HT1080 (cell line): Measurements from ENCODE around the gene ASAP3. TPM values are rescaled to one million over a fixed set of nuclear protein-coding genes. Genes with fewer than 3 reads are reported as not detected.
A peak's percentile ranks its signal among the peaks of the same experiment; 100 is the strongest.
"Not testable (repeated sequence)": the region's sequence is repeated elsewhere in the genome, so short reads cannot be mapped to it uniquely, and the experiment has no call there.

Experiments used
- DNase-seq: peaks from one replicate; pipeline ENCODE4 v3.0.0-alpha.2; 2015; ENCODE audit warnings: low read depth
- total RNA-seq: library from RNA; depleted of rRNA; stranded (reverse); fragments of >200 nt; shearing (Covaris generic); gene quantifications from 2 replicates; pipeline ENCODE4 v1.2.3, GENCODE V29; 2014

The ASAP3 gene
- total RNA-seq, 1 experiment from 2014 or later = 2.2 TPM

DNA sequence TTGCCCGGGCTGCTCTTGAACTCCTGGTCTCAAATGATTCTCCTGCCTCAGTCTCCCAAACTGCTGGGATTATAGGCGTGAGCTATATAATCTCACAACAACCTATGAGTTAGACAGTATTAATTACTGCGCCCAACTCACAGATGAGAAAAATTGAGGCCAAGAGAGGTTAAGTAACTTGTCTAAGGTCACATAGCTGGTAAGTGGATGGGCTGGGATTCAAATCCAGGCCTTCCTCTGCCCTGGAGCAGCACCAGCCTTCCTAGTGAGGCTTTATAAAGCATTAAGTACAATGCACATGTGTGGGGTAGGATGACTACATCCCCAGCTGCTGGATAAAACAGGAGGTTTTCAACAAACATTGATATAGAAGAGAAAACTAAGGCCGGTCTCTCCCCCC lies 31.9 kb upstream of the ASAP3 start:
- no peak for DNase-seq

DNA sequence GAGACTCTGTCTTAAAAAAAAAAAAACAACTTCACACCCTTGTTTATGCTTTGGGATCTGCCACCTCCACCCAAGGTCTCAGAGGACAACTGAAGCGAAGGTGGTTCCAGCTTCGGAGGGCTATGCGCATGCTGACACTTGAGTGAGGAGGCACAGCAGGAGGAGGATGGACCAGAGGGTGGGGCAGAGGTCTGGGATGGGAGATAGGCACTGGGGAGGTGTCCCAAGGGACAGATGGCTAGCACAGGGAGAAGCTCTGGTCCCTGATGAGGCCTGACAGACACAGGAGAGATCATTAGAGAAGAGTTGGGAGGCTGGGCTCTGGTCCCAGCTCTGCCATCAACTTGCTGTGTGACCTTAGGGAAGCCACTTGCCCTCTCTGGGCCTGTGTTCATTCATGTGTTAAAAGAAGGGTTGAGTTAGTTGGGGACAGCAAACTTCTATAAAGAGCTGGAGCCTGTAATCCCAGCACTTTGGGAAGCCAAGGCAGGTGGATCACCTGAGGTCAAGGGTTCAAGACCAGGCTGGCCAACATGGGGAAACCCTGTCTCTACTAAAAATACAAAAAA lies 30.2 kb upstream of the ASAP3 start:
- DNase-seq = no peak

DNA sequence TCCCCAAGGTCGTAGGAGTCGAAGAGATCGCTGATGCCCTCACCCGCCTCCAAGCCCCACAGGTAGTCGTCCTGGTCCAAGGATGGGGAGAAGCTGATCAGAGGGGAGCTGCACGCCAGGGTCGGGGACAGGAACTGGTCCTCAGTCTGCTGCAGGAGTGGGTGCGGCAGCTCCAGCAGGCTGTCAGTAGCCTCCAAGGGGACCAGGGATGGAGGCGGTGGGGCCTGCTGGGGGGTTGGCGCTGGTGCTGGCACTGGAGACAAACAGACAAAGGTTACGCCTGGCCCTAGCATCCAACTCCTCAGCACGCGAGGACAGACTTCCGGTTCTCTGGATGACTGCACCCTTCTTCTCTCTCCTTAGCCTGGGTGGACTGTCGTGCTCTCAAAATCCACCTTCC lies 25.9 kb upstream of the ASAP3 start:
- no peak for DNase-seq

DNA sequence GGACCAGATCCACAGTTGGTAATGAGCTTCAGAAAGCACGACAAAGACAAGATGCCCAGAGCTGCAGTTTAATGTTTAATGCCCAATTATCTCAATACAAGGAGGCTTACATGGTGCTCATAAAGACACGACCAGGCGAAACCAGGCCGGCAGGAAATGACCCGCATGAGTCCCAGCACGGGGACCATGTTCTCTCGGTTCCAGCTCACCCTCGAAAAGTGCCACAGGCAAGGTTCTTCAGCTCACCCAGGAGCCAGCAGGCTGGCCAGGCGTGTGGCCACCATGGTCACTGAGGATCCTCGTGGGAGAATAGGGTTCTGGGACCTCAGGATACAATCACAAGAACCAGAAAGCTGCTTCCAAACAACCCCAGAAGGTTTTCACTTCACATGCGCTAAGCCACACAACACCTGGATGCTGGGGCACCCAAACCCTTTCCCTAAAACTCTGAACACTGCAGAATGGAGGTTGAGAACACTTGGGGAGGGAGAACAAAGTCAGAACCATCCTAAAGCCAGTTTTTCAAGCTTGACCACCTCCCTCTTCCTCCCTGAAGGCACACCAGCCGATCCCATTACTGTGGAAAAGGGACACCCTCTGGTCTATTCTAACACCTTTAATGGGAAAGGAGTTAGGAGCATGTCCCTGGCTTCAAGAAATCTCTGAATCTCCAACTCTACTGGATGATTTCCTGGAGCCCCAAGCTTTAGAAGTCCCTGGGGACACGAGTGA lies 22.6 kb upstream of the ASAP3 start:
- no peak for DNase-seq

DNA sequence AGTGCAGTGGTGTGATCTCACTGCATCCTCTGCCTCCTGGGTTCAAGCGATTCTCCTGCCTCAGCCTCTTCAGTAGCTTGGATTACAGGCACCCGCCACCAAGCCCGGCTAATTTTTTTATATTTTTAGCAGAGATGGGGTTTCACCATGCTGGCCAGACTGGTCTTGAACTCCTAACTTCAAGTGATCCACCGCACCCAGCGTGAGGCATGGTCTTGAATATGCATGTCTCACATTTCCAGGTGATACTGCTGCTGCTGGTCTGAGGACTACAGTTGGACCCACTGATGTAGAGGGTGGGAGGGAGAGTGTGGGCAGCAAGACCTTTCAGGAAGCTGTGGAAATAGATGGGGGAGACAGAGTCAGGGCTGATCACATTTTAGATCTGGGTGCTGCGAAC lies 21.9 kb upstream of the ASAP3 start:
- DNase-seq = no peak

DNA sequence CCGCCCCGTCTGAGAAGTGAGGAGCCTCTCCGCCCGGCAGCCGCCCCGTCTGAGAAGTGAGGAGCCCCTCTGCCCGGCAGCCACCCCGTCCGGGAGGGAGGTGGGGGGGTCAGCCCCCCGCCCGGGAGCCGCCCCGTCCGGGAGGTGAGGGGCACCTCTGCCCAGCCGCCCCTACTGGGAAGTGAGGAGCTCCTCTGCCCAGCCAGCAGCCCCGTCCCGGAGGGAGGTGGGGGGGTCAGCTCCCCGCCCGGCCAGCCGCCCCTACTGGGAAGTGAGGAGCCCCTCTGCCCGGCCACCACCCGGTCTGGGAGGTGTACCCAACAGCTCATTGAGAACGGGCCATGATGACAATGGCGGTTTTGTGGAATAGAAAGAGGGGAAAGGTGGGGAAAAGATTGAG lies 20.2 kb upstream of the ASAP3 start:
- not testable (repeated sequence) for DNase-seq

DNA sequence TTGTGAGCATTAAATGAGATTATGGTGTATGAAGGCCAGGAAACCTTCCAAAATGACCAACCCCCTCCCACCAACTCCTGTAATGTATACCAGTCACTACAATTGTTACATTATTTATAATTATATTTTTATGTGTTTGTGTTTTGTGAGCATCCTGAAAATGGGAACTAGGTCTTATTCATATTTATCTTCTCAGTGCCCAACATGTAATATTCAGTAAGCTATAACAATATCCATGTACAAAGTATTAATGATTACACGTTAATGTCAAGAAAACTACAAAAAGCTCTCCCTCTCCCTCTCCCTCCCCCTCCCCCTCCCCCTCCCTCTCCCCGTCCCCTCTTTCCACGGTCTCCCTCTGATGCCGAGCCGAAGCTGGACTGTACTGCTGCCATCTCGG lies 19.0 kb upstream of the ASAP3 start:
- DNase-seq = no peak

DNA sequence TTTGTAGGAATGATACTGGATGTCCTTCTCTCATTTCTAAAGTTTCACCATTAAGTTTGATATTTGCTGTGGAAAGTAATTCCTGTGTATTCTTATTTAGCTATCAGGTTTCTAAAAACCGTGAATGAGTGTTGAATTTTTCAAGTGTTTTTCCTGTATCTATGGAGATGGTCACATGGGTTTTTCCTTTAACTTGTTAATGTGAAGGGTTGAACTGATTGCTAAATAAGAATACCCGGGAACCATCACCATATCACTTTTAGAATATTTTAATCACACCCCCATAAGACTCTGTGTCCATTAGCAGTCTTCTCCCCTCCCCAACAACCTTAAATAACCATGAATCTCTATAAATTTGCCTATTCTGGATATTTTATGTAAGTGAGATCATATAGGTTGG lies 16.5 kb upstream of the ASAP3 start:
- DNase-seq = no peak

DNA sequence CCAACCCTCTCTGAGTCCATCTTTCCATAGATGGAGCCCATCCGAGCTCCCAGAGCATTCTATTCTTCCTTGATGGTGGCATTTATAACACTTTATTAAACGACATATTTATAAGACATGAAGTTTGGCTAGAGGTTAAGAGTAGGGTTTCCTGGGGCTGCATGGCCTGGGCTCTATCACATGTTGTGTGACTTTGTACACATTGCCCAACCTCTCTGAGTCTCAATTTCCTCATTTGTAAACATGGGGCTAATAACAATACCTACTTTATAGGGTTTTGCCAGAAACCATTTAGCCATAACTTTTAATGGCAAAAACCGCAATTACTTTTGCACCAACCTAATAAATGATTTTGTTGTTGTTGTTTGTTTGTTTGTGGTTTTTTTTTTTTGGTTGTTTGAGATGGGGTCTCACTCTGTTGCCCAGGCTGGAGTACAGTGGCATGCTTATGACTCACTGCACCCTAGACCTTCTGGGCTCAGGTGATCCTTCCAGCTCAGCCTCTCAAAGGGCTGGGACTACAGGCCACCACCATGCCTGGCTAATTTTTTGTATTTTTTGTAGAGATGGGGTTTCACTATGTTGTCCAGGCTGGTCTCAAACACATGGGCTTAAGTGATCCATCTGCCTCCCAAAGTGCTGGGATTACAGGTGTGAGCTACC lies 13.9 kb upstream of the ASAP3 start:
- no peak for DNase-seq

DNA sequence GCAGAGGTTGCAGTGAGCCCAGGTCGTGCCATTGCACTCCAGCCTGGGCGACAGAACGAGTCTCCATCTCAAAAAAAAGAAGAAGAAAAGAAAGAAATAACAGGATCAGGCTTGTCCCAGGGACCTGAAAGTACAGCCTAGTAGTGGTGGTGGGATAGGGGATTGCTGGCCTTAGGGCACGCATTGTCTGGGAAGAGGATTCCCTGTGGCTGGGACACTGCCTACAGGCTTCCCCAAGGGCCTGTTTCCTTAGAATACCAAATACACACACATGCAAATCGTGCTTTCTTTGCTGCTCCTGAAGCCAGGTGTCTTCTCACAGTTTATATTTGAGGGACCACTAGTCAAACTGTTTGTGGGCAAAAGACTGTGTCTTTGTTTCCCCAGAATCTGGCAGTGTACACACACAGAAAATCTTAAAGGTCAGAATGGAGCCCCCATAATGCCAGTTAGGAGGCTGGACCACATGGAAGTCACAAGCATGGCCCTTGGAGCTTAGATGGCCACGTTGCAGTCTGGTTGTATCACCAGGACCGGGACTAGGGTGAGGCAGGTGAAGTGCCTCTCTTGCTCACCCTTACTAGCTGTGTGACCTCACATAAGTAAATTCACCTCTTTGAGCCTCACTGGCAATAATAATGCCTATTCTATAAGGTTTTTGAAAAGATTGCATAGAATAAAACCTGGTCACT lies 12.7 kb upstream of the ASAP3 start:
- no peak for DNase-seq

DNA sequence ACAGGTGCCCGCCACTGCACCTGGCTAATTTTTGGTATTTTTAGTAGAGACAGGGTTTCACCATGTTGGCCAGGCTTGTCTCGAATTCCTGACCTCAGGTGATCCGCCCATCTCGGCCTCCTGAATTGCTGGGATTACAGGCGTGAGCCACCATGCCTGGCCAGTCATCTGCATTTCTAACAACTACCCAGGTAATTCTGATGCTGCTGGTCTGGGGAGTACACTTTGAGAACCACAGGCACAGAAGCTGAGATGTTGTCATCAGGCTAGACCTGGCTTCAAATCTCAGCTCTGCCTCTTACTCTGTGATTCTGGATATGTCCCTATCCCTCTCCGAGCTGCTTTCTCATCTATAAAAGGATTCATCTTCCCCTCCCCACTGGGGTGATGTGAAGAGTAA lies 10.9 kb upstream of the ASAP3 start:
- DNase-seq = not testable (repeated sequence)

DNA sequence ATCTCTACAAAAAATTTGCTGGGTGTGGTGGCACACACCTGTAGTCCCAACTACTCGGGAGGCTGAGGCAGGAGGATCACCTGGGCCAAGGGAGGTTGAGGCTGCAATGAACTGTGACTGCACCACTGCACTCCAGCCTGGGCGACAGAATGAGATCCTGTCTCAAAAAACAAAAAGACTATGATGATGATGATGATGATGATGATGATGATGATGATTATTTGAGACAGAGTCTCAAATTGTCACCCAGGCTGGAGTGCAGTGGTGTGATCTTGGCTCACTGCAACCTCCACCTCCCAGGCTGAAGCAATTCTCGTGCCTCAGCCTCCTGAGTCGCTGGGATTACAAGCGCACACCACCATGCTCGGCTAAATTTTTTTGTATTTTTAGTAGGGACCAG lies 8.8 kb upstream of the ASAP3 start:
- DNase-seq = not testable (repeated sequence)

DNA sequence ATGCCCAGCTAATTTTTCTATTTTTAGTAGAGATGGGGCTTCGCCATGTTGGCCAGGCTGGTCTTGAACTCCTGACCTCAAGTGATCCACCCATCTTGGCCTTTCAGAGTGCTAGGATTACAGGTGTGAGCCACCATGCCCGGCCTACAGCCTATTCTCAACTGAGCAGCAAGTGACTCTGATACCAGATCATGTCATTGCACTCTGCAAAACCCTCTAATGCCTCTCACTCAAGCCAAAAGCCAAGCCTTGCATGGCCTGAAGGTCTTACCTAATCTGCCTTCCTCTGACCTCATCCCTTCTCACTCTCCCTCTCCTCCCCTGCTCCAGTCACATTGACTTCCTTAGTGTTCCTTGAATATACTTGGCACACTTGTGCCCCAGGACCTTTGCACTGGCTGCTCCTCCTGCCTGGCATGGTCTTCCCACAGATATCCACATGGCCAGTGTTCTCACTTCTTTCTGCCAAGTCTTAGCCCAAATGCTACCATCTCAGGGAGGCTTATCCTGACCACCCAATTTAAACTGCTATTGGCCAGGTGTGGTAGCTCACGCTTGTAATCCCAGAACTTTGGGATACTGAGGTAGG lies 8.2 kb upstream of the ASAP3 start:
- no peak for DNase-seq

DNA sequence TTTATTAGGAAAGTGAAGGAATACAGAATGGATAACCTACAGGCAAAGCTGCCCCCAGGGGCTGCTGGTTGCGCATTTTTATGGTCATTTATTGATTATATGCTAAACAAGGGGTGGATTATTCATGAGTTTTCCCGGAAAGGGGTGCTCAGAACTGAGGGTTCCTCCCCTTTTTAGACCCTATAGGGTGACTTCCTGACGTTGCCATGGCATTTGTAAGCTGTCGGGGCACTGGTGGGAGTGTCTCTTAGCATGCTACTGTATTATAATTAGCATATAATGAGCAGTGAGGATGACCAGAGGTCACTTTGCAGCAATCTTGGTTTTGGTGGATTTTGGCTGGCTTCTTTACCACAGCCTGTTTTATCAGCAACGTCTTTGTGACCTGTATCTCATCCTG lies 5.9 kb upstream of the ASAP3 start:
- no peak for DNase-seq

DNA sequence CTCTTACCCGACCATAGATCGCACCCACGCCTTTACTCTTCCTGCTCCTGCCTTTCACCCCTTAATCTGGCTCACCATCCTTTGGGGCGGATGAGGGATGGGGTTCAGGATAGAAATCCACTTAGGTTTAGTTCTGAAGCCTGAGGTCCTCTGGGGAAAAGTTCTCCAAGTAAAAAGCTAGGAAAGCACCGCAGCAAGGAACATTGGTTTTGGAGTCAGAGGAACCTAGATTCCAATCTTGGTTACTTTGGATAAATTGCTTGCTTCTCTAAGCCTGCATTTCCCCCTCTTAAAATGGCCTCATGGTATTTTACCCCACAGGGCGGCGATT lies 988 bp upstream of the ASAP3 start:
- no peak for DNase-seq

DNA sequence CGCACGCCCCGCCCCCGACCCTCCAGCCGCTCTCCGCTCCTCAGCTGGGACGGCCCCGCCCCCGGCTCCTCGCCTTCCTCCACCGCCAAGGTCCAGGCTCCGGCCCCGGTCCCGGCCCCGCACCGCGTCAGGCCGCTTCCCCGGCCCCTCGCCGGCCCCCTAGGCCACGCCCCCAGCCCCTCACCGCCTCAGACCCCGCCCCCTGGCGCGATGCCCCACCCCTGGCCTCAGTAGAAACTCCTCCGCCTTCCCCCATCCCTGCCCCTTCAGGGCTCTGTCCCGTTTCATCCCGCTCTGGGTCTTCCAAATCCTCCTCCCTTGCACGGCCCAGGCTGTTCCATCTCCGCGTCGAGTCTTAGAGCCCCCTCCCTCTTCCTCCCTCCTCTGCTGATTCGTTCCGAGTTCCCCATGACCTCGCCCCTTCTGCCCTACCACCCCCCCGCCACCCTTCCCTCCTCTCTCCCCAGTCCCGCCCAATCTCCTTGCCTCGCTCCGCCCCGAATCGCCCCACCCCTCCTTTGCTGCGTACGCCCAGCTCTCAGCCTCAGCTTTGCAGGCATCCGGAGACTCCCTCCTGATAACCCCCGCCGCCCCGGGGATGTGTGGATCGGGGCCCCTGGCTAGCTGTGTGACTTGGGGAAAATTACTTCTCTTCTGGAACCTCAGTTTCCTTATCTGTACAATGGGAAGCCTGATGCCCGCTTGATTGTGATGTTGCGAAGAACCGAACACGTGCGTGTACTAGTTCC lies 448 bp upstream of the ASAP3 start:
- peak; percentile 76 for DNase-seq

DNA sequence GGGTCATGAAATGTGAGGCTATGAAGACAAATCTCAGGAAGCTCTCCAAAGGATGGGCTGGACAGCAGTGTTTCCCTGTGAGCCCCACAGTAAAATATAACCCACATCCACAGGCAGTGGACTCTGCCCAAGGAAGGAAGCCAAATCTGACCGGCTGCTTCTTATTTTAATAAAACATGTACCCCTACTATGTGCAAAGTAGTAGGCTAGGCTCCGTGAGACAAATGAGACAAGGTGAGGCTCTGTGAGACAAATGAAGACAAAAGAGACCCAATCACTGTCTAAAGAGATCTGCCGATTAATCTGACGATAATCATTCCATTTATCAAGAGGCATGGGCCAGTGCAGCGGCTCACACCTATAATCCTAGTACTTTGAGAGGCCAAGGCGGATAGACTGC lies 2.1 kb downstream of the ASAP3 start:
- no peak for DNase-seq

DNA sequence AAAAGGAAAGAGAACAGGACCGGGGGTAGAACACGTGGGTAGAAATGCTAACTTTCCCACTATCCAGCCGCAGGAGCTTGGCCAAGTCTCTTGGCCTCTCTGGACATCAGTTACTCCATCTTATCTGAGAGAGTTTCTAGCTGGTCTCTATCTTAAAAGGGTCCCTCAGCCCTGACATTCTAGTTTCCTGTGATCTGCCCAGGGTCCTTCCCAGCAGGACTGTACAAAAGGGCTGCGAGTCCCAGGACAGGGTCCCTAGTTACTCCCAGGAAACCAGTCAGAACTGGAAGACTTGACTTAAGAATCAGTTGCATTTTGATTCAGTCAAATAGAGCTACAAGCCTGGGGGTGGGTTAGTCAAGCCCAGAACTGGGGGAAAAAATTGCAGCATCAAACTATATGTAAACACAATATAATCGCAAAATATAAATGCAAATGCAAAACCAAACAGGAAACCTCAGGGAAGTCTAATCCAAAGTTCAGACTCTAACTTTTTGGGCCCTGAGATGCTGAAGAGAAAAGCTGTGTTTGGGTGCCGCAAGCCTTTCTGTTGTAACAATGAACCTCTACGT lies 2.9 kb downstream of the ASAP3 start:
- DNase-seq = no peak

DNA sequence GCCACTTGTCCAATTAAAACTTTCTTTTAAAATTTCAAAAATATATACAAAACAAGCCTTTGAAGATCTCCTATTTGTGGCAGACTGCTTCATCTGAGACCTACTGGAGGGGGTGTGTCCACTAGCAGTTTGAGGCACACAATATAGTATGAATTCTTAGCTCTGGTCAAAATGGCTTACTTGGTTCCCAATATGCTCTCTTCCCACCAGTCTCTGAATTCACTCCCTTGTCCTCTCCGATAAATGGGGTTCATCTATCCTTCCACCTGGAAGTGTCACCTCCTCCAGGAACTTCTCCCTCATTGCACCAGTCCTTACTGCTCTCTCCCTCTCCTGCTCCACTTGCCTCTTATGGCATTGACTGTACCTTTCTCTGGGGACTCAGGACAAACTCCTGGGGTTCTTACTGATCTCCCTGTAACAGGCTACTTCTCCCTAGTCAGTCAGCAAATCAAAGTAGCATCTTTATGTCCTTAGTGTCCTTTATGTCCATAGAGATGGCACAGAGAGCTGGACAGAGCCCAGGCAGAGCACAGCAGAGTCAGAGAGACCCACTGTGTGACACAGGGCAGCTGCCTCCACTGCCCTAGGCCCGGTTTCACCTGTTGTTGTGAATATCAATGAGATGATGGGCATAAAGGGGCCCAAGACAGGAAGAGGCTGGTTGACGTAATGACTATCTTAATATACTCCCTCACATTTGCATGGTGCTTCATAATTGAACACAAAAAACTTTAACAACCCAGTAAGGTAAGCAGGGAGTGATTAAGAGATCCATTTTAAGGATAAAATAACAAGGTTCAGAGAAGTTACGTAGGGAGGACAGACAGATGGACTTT lies 3.6 kb downstream of the ASAP3 start:
- DNase-seq = no peak

DNA sequence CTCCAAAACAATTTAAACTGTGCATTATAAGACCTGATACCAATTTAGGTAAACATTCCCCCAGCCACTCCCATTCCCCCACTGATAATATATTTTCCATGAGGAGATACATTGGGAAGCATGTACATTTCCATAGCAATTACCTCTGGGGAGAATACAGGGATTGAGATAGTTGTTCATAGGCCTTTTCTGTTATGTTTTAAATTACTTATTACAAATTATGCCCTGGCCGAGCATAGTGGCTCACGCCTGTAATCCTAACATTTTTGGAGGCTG lies 4.4 kb downstream of the ASAP3 start:
- DNase-seq = no peak
